ENCODE measurements around the gene RADX.

GRCh38 chrX:106672527-106672926, 60.7 kb downstream of the RADX start:
- TF ChIP-seq CTCF (IDR thresholded peaks at IDR 0.05), result no peak
- TF ChIP-seq POLR2A (IDR thresholded peaks at IDR 0.05), result no peak
